ENCODE measurements around the gene DIPK1B.
A peak's percentile ranks its signal among the peaks of the same experiment; 100 is the strongest.

DIPK1B gene

GRCh38 chr9:136711751-136712689 lies at the start of gene DIPK1B:
Gene DIPK1B, plus strand, starts transcription at chr9:136712572. Its CDS starts 94 bp downstream, at chr9:136712666.
- peak; percentile 65 for DNase-seq (ENCODE audit: low read depth, low spot score)

DNA sequence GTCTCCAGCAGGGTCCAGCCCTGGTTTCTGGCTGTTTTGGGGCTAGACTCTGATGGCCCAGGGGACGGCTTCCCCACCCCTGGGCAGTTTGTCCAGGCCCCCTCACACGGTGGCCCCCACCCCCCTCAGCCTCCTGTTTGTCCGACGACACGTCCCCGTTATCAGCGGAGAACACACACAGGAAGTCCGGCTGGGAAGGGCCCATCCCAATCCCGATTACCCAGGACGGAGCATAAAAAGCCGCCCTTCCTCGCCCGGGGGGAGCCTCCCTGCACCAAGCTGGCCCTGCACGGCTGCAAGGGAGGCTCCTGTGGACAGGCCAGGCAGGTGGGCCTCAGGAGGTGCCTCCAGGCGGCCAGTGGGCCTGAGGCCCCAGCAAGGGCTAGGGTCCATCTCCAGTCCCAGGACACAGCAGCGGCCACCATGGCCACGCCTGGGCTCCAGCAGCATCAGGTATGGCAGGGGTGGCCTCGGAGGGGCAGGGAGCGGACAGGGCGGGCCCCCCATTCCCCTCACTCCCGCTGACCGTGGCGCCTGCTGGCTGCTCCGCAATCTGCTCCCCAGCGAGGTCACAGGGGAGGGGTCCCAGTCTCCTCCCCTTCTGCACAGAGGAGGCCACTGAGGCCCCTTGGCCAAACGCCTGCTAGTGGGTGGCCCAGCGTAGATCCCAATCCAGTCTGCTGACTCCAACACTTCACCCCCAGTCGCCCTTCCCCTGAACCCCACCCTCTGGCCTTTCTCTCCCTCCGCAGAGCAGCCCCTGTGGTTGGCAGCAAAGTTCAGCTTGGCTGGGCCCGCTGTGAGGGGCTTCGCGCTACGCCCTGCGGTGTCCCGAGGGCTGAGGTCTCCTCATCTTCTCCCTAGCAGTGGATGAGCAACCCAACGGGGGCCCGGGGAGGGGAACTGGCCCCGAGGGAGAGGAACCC lies 49.5 kb upstream of the DIPK1B start, which contains the start of gene EGFL7:
Gene EGFL7 (plus strand): TSS at position 261 of the 926 bp plus-strand sequence. CDS start 5,367 bp downstream, outside the sequence.
- DNase-seq (ENCODE audit: low read depth, low spot score): no peak

- DNase-seq (ENCODE audit: low read depth, low spot score): no peak
These were observed 48.1 kb upstream of the DIPK1B start for GRCh38 chr9:136664000-136664915.

DNA sequence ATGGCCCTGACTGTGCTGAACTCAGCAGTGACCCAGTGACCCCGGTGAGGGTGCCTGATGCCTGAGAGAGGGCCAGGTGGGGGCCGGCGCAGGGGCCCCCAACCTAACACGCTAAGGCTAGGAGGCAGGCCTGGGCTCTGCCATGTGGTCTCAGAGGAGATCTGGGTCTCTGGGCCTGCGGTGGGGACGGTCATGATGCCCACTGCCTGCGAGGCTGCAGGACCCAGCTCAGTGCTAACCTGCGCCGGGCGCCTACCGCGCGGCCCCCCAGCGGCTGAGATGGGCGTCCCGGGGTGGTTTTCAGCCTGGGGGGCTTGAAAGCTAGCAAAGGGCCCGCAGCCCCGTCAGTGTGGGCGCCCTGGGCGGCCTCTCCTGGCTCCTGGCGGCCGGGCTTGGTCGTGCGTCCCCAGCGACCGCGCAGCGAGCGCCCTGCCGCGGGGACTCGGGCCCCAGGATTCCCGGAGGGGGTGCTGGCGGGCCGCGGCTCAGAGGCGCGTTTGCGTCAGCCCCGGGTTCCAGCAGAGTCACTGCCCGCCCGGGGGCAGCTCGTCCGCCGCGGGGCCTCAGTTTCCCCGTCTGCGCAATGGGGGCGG lies 47.2 kb upstream of the DIPK1B start:
- peak; percentile 52 for DNase-seq (ENCODE audit: low read depth, low spot score)

DNA sequence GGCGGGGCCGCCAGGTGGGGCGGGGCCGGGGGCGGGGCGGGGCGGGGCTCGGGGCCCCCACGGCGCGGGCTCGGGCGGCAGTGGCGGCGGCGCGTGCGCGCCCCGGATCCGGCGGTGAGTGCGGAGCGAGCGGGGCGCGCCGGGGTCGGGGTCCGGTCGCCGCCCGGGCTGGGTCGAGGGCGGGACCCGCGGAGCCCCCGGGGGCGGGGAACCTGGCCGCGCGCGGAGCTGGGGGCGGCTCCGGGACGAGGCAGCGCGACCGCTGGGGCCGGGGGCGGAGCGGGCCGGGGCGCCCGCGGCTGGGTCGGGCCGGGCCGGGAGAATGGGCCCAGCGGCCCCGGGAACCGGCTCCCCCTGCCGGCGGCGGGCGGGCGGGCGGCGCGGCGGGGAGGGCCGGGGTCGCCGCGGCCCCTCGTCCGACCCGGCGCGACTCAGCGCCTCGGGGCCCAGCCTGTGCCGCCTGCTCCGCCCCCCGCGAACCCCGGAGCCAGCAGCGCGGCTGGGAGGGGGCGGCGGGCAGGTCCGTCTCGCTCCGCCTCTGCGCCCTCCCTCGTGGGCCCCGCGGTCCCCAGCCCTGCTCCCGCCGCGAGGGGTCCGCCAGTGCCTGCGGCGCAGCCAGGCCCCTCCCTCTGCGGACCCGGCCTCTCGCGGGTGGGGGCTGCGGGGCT lies 46.5 kb upstream of the DIPK1B start:
- DNase-seq (ENCODE audit: low read depth, low spot score): no peak

DNA sequence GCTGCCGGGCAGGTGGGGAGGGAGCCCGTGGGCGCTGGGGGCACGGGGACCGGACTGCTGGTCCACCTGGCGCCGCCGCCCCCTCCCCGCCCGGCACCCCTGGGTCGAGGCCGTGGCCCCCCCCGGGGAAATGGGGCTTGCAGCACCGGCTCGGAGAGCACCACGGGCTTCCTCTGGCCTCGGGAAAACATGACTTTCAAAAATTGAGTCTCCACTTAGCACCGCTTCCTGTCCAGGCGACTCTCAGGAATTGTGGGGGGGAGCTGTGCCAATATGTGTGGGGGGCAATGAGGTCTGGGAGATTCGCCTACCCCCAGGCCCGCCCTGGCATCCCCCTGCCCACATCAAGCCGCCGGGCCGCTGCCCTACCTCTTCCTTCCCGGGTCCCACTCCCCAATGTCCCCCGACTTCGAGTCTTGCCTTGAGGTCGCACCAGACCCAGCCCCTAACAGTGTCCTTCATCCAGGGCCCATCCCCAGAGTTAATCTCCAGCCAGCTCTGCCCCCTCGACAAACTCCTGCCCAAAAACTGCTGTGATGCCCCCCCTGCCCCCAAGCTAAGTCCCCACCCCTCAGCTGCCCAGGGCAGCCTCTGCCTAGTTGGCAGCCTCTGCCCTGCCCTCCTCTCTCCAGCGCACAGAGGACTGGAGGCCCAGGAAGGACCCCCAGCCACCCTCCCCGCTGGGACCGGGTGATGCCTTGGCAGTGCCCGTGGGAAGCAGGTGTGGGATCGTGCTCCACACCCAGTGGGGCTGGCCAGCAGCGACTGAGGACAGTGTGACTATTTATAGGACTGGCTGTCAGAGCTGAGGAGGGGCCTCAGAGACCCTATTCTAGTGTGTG lies 45.8 kb upstream of the DIPK1B start:
- no peak for DNase-seq (ENCODE audit: low read depth, low spot score)

DNA sequence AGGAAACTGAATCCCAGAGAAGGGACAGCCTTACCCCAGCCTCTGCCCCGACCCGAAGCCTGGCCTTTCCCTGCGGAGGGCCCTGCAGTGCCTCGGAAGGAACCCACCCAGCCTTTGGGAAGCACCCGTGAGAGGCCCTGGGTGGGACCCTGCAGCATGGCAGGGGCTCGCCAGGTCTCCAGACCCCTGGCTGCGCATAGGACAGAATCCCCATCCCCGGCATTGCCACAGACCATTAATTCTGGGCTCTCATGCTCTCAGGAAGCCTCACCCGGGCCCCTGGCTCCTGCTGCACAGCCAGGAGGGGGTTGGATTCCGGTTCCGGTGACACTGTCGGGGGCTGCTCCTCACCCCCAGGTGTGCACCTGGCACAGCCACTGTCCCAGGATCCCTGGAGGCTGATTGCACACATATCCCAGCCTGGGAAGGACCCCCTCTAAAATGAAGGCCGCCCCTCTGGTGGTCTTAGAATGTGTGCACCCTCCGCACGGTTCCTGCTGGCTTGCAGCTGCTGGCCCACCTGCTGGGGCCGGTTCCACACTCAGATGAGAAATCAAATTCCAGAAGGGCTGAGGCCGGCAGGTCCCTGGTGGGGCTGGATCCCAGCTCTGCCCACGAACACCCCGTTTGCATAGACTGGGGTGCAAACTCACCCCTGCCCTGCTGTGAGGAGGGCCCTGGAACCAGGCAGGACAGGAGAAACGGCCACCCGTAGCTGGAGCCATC lies 45.0 kb upstream of the DIPK1B start:
- DNase-seq (ENCODE audit: low read depth, low spot score): no peak

DNA sequence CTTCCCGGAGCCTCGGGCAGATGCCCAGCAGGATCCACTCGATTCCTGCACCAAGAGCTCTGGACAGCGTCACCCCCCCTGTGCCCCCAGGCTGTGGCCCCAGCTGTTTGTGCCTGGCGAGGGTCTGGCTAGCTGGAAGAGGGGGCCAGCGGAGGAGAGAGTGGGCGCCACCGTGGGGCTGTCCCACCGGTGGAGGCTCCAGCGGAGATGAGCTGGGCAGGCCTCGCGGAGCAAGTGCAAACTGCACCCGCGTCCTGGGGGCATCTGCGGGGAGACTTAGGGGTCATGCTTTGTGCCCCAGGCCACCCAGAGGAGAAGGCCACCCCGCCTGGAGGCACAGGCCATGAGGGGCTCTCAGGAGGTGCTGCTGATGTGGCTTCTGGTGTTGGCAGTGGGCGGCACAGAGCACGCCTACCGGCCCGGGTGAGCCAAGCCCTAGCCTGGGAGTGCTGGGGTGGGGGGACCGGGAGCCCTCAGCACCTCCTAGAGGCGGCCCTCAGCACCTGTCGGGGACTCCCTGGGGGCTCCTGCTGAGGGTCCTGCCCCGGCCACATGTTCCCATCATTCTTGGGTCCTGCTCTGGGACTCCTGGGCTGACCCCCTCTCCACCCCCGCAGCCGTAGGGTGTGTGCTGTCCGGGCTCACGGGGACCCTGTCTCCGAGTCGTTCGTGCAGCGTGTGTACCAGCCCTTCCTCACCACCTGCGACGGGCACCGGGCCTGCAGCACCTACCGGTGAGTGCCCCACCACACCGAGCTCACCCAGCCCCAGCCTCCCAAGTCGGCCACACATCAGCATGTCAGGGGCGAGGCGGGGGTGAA lies 44.2 kb upstream of the DIPK1B start:
- DNase-seq (ENCODE audit: low read depth, low spot score): no peak

DNA sequence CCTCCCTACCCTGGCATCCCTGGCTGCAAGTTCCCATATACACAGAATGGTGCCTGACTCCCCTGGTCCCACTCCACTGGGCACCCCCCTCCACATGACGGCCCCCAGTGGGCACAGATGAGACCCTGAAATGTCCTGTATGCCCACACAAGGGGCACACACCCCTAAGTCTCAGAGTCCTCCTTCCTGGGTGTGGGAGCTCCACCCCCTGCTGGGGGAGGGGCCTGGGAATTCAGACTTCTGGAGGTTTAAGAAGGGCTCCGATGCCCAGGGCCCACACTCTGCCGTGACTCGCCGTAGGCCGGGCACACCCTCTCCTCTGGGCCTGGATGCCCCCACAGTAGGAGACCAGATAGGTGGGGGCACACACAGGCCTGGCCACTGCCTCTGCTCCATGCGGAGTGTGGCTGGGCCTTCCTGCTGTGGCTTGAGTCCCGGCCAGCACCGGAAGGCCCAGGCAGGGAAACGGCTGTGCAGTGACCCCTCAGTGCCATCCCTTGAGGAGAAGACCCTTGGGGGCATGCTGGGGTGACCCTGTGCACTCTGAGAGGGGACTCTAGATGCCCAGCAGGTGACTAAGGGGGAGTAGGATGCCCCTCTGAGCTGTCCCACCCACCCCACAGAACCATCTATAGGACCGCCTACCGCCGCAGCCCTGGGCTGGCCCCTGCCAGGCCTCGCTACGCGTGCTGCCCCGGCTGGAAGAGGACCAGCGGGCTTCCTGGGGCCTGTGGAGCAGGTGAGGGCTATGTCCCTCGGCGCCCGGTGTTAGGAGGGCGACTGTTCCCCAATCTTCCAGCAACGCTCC lies 43.2 kb upstream of the DIPK1B start:
- DNase-seq (ENCODE audit: low read depth, low spot score): no peak

DNA sequence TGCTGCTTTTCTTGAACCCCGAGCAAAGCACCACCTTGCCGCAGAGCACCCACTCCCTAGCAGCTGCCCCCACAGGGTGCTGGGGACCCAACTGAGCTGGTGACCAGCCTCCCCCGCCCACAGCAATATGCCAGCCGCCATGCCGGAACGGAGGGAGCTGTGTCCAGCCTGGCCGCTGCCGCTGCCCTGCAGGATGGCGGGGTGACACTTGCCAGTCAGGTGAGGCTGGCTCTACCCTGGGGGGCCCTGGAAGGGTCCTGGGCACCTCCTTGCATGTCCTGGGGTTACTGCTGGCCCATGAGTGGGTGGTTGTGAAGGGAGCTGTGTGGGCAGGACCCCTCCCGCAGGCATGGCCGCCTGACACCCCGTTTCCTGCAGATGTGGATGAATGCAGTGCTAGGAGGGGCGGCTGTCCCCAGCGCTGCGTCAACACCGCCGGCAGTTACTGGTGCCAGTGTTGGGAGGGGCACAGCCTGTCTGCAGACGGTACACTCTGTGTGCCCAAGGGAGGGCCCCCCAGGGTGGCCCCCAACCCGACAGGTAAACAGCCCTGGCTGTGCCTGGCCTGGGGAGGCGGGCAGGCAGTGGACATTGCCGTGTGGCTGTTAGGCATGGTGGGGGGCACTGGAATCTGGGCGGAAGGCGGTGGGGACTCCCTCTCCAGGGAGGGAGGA lies 42.4 kb upstream of the DIPK1B start:
- no peak for DNase-seq (ENCODE audit: low read depth, low spot score)

DNA sequence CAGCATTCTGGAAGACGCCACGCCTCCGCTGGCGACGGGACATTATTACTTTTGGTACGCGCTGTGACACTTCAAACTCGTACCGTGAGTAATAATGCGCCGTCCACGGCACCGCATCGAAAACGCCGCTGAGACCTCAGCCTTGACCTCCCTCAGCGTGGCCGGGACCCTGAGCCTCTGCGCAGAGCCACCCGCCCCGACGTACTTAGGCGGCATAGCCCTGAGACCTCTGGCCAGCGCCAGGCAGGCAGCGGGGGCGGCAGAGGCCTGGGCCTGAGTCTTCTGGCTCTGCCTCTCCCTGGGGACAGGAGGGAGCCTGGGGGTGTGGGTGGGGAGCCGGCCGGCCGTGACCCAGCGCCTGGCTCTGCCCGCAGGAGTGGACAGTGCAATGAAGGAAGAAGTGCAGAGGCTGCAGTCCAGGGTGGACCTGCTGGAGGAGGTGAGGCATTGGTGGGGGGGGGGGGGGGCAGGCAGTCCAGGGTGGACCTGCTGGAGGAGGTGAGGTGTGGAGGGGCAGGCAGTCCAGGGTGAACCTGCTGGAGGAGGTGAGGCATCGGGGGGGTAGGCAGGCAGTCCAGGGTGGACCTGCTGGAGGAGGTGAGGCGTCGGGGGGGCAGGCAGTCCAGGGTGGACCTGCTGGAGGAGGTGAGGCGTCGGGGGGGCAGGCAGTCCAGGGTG lies 41.7 kb upstream of the DIPK1B start:
- no peak for DNase-seq (ENCODE audit: low read depth, low spot score)

DNA sequence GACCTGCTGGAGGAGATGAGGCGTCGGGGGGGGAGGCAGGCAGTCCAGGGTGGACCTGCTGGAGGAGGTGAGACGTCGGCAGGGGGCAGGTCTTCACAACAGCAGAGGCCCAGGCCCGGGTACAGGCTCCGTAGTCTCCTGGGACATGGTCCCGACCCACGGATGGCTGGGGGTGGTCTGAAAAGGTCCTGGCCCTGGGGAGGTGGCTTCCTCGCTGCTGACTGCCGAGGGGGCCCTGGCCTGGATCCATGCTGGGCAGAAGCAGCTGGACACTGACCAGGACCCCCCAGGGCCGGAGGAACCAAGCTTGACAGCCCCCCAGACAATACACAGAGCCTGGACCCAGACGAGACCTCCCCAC lies 41.1 kb upstream of the DIPK1B start:
- DNase-seq (ENCODE audit: low read depth, low spot score): no peak

- peak; percentile 55 for DNase-seq (ENCODE audit: low read depth, low spot score)
These were observed 40.5 kb upstream of the DIPK1B start for GRCh38 chr9:136671646-136672430.

GRCh38 chr9:136672431-136673087 lies 39.8 kb upstream of the DIPK1B start:
- no peak for DNase-seq (ENCODE audit: low read depth, low spot score)
